Measurements from ENCODE around the gene PSMB2. TPM values are rescaled to one million over a fixed set of nuclear protein-coding genes. Genes with fewer than 3 reads are reported as not detected.

PSMB2 gene
- total RNA-seq, 1 donor from 2014 or later = 85.6 TPM

GRCh38 chr1:35615440-35615839 lies 25.9 kb downstream of the PSMB2 start:
- H3K4me3 ChIP-seq (ENCODE audit: low read depth, low read length) = no peak overlapping the region
- no peak for TF ChIP-seq CTCF (conservative IDR thresholded peaks at IDR 0.05; ENCODE audit: low read depth, low read length)
- DNase-seq (ENCODE audit: low read depth) = no peak

GRCh38 chr1:35611655-35612054 lies 29.7 kb downstream of the PSMB2 start:
- no peak for DNase-seq (ENCODE audit: low read depth)
- H3K4me3 ChIP-seq (ENCODE audit: low read depth, low read length) = no peak overlapping the region
- no peak for TF ChIP-seq CTCF (conservative IDR thresholded peaks at IDR 0.05; ENCODE audit: low read depth, low read length)

GRCh38 chr1:35605867-35606182 lies 35.5 kb downstream of the PSMB2 start:
- H3K4me3 ChIP-seq (ENCODE audit: low read depth, low read length) = no peak overlapping the region
- DNase-seq (ENCODE audit: low read depth) = no peak
- TF ChIP-seq CTCF (conservative IDR thresholded peaks at IDR 0.05; ENCODE audit: low read depth, low read length) = no peak

- no peak for TF ChIP-seq CTCF (conservative IDR thresholded peaks at IDR 0.05; ENCODE audit: low read depth, low read length)
- DNase-seq (ENCODE audit: low read depth) = no peak
- no peak overlapping the region for H3K4me3 ChIP-seq (ENCODE audit: low read depth, low read length)
Observed at GRCh38 chr1:35605071-35605866, 36.1 kb downstream of the PSMB2 start.

- TF ChIP-seq CTCF (conservative IDR thresholded peaks at IDR 0.05; ENCODE audit: low read depth, low read length) = no peak
- no peak for DNase-seq (ENCODE audit: low read depth)
- no peak overlapping the region for H3K4me3 ChIP-seq (ENCODE audit: low read depth, low read length)
Observed at GRCh38 chr1:35603941-35604340, 37.4 kb downstream of the PSMB2 start.

GRCh38 chr1:35603468-35603867 lies 37.9 kb downstream of the PSMB2 start:
- TF ChIP-seq CTCF (conservative IDR thresholded peaks at IDR 0.05; ENCODE audit: low read depth, low read length) = no peak
- H3K4me3 ChIP-seq (ENCODE audit: low read depth, low read length) = no peak overlapping the region
- no peak for DNase-seq (ENCODE audit: low read depth)

- no peak for TF ChIP-seq CTCF (conservative IDR thresholded peaks at IDR 0.05; ENCODE audit: low read depth, low read length)
- no peak for DNase-seq (ENCODE audit: low read depth)
Observed at GRCh38 chr1:35600593-35600992, 40.7 kb downstream of the PSMB2 start.

More at GRCh38 chr1:35600593-35600992, 40.7 kb downstream of the PSMB2 start:
- no peak overlapping the region for H3K4me3 ChIP-seq (ENCODE audit: low read depth, low read length)

All from epithelial cell of proximal tubule (primary cell).